ENCODE measurements around the gene MED22.
"Not testable (repeated sequence)": the region's sequence is repeated elsewhere in the genome, so short reads cannot be mapped to it uniquely, and the experiment has no call there.

MED22 gene

GRCh38 chr9:133393399-133393798, 45.5 kb upstream of the MED22 start:
- Histone ChIP-seq H3K14ac (ENCODE audit: low read length) (no peak overlapping the region), H3K36me3 (ENCODE audit: control insufficient read depth in 1 of 2, insufficient read depth in 2 of 2, low read length in 2 of 2) (no peaks in the 10 kb centered on the region), H3K23ac (ENCODE audit: low read length) (no peak overlapping the region), H4K12ac (ENCODE audit: low read depth, low read length) (no peak overlapping the region), H3K79me1 (ENCODE audit: low read length) (no peaks in the 10 kb centered on the region), H4K91ac (ENCODE audit: low read depth, low read length) (no peak overlapping the region), H2BK120ac (ENCODE audit: insufficient read depth, low read length, poor library complexity) (no peak overlapping the region), H2AK5ac (ENCODE audit: low read length) (no peak overlapping the region), H2BK5ac (ENCODE audit: low read depth, low read length, poor library complexity) (no peak overlapping the region), H3K79me2 (ENCODE audit: control insufficient read depth, insufficient read depth, low read length, poor library complexity) (no peaks in the 10 kb centered on the region), H3K27me3 (ENCODE audit: insufficient read depth, low read length) (no peaks in the 10 kb centered on the region), H3K9ac (ENCODE audit: low read length) (no peak overlapping the region), H3K4me1 (ENCODE audit: control insufficient read depth in 1 of 2, insufficient read depth in 2 of 2, low read length in 2 of 2) (no peaks in the 10 kb centered on the region), H2AFZ (ENCODE audit: insufficient read depth, low read length, poor library complexity) (no peak overlapping the region), H3K9me3 (ENCODE audit: insufficient read depth, low read depth, low read length) (peaks cover 8% of the 10 kb centered on the region), H3K18ac (ENCODE audit: low read length) (no peak overlapping the region), H4K8ac (ENCODE audit: low read depth, low read length) (no peak overlapping the region), H2BK12ac (ENCODE audit: low read length) (no peak overlapping the region), H3K27ac (ENCODE audit: low read depth, low read length) (no peak overlapping the region), H3K4me3 (ENCODE audit: low read depth, low read length) (no peak overlapping the region), H3K4ac (ENCODE audit: low read depth, low read length) (no peak overlapping the region), H3K4me2 (ENCODE audit: low read length) (no peak overlapping the region)
- no CpG with 5 or more reads among the region's 3 CpGs for WGBS (ENCODE audit: extremely low coverage, insufficient coverage, insufficient read length)
- DNase-seq, result no peak

GRCh38 chr9:133392308-133392707, 44.4 kb upstream of the MED22 start:
- H4K8ac ChIP-seq (ENCODE audit: low read depth, low read length); H3K79me1 ChIP-seq (ENCODE audit: low read length); H3K9ac ChIP-seq (ENCODE audit: low read length); H3K18ac ChIP-seq (ENCODE audit: low read length); H3K23ac ChIP-seq (ENCODE audit: low read length); H3K27ac ChIP-seq (ENCODE audit: low read depth, low read length); H3K4ac ChIP-seq (ENCODE audit: low read depth, low read length); H3K9me3 ChIP-seq (ENCODE audit: insufficient read depth, low read depth, low read length); H2AFZ ChIP-seq (ENCODE audit: insufficient read depth, low read length, poor library complexity); H3K4me1 ChIP-seq (ENCODE audit: control insufficient read depth in 1 of 2, insufficient read depth in 2 of 2, low read length in 2 of 2); H4K12ac ChIP-seq (ENCODE audit: low read depth, low read length); H2BK5ac ChIP-seq (ENCODE audit: low read depth, low read length, poor library complexity); H3K4me2 ChIP-seq (ENCODE audit: low read length); H3K4me3 ChIP-seq (ENCODE audit: low read depth, low read length); DNase-seq; H4K91ac ChIP-seq (ENCODE audit: low read depth, low read length); H2BK120ac ChIP-seq (ENCODE audit: insufficient read depth, low read length, poor library complexity); H2AK5ac ChIP-seq (ENCODE audit: low read length); H3K36me3 ChIP-seq (ENCODE audit: control insufficient read depth in 1 of 2, insufficient read depth in 2 of 2, low read length in 2 of 2); H3K27me3 ChIP-seq (ENCODE audit: insufficient read depth, low read length); H2BK12ac ChIP-seq (ENCODE audit: low read length); H3K14ac ChIP-seq (ENCODE audit: low read length); H3K79me2 ChIP-seq (ENCODE audit: control insufficient read depth, insufficient read depth, low read length, poor library complexity): not testable (repeated sequence)
- no CpG with 5 or more reads among the region's 3 CpGs for WGBS (ENCODE audit: extremely low coverage, insufficient coverage, insufficient read length)

- H2BK12ac ChIP-seq (ENCODE audit: low read length); H4K12ac ChIP-seq (ENCODE audit: low read depth, low read length); H3K14ac ChIP-seq (ENCODE audit: low read length); H3K36me3 ChIP-seq (ENCODE audit: control insufficient read depth in 1 of 2, insufficient read depth in 2 of 2, low read length in 2 of 2); H2BK120ac ChIP-seq (ENCODE audit: insufficient read depth, low read length, poor library complexity); H3K4me2 ChIP-seq (ENCODE audit: low read length); H4K8ac ChIP-seq (ENCODE audit: low read depth, low read length); H3K27me3 ChIP-seq (ENCODE audit: insufficient read depth, low read length); H2AFZ ChIP-seq (ENCODE audit: insufficient read depth, low read length, poor library complexity); H3K4me3 ChIP-seq (ENCODE audit: low read depth, low read length); DNase-seq; H3K79me2 ChIP-seq (ENCODE audit: control insufficient read depth, insufficient read depth, low read length, poor library complexity); H3K4ac ChIP-seq (ENCODE audit: low read depth, low read length); H2BK5ac ChIP-seq (ENCODE audit: low read depth, low read length, poor library complexity); H3K9me3 ChIP-seq (ENCODE audit: insufficient read depth, low read depth, low read length); H3K9ac ChIP-seq (ENCODE audit: low read length); H3K79me1 ChIP-seq (ENCODE audit: low read length); H3K23ac ChIP-seq (ENCODE audit: low read length); H3K27ac ChIP-seq (ENCODE audit: low read depth, low read length); H3K4me1 ChIP-seq (ENCODE audit: control insufficient read depth in 1 of 2, insufficient read depth in 2 of 2, low read length in 2 of 2); H2AK5ac ChIP-seq (ENCODE audit: low read length); H3K18ac ChIP-seq (ENCODE audit: low read length); H4K91ac ChIP-seq (ENCODE audit: low read depth, low read length): not testable (repeated sequence)
- no CpG with 5 or more reads among the region's 4 CpGs for WGBS (ENCODE audit: extremely low coverage, insufficient coverage, insufficient read length)
Measured at GRCh38 chr9:133391449-133391848, 43.5 kb upstream of the MED22 start.

- H4K91ac ChIP-seq (ENCODE audit: low read depth, low read length), result no peak overlapping the region
- H3K9me3 ChIP-seq (ENCODE audit: insufficient read depth, low read depth, low read length), result peaks cover 10% of the 10 kb centered on the region
- no peaks in the 10 kb centered on the region for H3K79me1 ChIP-seq (ENCODE audit: low read length)
- no peaks in the 10 kb centered on the region for H3K79me2 ChIP-seq (ENCODE audit: control insufficient read depth, insufficient read depth, low read length, poor library complexity)
- no peak overlapping the region for H4K8ac ChIP-seq (ENCODE audit: low read depth, low read length)
- no peak overlapping the region for H2BK5ac ChIP-seq (ENCODE audit: low read depth, low read length, poor library complexity)
- H4K12ac ChIP-seq (ENCODE audit: low read depth, low read length), result no peak overlapping the region
- H2AK5ac ChIP-seq (ENCODE audit: low read length), result no peak overlapping the region
- no peak overlapping the region for H3K14ac ChIP-seq (ENCODE audit: low read length)
- no peak overlapping the region for H3K27ac ChIP-seq (ENCODE audit: low read depth, low read length)
- no peak overlapping the region for H3K4me2 ChIP-seq (ENCODE audit: low read length)
- no peak overlapping the region for H3K18ac ChIP-seq (ENCODE audit: low read length)
- H3K4ac ChIP-seq (ENCODE audit: low read depth, low read length), result no peak overlapping the region
- no peak overlapping the region for H2AFZ ChIP-seq (ENCODE audit: insufficient read depth, low read length, poor library complexity)
- peaks cover 0 to 3% of the 10 kb centered on the region in 2 experiments for H3K4me1 ChIP-seq (ENCODE audit: control insufficient read depth in 1 of 2, insufficient read depth in 2 of 2, low read length in 2 of 2)
- H2BK120ac ChIP-seq (ENCODE audit: insufficient read depth, low read length, poor library complexity), result no peak overlapping the region
- H3K23ac ChIP-seq (ENCODE audit: low read length), result no peak overlapping the region
- H3K27me3 ChIP-seq (ENCODE audit: insufficient read depth, low read length), result no peaks in the 10 kb centered on the region
- no peaks in the 10 kb centered on the region for H3K36me3 ChIP-seq (ENCODE audit: control insufficient read depth in 1 of 2, insufficient read depth in 2 of 2, low read length in 2 of 2)
- H3K4me3 ChIP-seq (ENCODE audit: low read depth, low read length), result no peak overlapping the region
- no peak overlapping the region for H2BK12ac ChIP-seq (ENCODE audit: low read length)
- H3K9ac ChIP-seq (ENCODE audit: low read length), result no peak overlapping the region
- no CpG with 5 or more reads among the region's 7 CpGs for WGBS (ENCODE audit: extremely low coverage, insufficient coverage, insufficient read length)
- DNase-seq, result no peak
Measured at GRCh38 chr9:133390713-133391112, 42.8 kb upstream of the MED22 start.

Data from trophoblast cell (in vitro differentiated cells and primary cell).